ENCODE data around the gene POU2AF1. TPM values are rescaled to one million over a fixed set of nuclear protein-coding genes. Genes with fewer than 3 reads are reported as not detected.

The POU2AF1 gene
- total and polyA plus RNA-seq, 2 of the 13 experiments (the other 11 are each of a cell fraction or from before 2014, with no cell fraction given) = 1.9 to 3.6 TPM

DNA sequence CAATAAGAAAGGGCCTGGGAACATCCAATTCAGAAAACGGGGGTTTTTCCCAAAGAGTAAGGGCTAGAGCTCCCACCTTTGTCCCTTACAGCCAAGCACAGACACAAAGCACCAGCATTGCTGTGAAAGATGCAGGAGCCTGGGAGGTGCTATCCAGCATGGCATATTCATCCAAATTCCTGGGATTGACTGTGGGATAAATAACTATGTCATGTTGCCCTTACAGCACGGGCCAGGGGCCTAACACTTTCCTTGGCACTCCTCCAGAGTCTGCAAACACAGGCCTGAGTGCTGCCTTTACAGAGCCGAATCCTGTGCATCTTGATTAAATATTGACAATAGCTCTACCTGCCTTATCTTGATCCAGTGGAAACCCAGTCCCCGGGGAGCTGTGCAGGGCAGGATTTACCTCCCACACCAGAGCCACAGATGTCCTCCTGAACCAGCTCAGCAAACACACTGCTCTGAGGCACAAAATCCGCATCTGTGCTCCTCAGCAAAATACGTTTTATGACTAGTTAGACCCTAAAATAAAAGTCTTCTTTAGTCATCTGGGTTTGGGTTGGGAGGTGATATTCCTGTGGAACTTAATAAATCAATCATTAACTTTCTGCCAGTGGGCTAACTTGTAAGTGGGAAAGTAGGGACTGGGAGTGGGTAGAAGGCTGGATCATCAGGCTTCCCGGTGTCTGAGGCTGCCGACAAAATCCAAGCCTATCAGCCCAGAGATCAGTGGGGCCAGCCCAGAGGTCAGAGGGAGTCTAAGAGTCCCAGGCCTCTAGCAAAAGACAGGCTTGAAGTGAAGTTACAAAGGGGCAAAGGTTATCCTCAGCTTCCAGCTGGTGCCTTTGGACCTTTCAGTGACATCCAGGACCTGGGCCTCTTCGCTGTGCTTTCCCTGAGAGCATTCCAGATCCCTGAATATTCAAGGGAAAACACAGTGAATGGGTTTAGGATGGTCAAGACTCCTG lies 44.3 kb downstream of the POU2AF1 start (continued):
- peak; percentile 29; the same call in 1 of the 2 replicates for TF ChIP-seq ZNF878 (CRISPR knock-in tag; IDR thresholded peaks at IDR 0.05)
- TF ChIP-seq RCOR2 (CRISPR knock-in tag; IDR thresholded peaks at IDR 0.05) = peak; percentile 84
- peak; percentile 29; the same call in 1 of the 2 replicates for TF ChIP-seq MIER2 (CRISPR knock-in tag; IDR thresholded peaks at IDR 0.05)
- TF ChIP-seq, protein P1, sequence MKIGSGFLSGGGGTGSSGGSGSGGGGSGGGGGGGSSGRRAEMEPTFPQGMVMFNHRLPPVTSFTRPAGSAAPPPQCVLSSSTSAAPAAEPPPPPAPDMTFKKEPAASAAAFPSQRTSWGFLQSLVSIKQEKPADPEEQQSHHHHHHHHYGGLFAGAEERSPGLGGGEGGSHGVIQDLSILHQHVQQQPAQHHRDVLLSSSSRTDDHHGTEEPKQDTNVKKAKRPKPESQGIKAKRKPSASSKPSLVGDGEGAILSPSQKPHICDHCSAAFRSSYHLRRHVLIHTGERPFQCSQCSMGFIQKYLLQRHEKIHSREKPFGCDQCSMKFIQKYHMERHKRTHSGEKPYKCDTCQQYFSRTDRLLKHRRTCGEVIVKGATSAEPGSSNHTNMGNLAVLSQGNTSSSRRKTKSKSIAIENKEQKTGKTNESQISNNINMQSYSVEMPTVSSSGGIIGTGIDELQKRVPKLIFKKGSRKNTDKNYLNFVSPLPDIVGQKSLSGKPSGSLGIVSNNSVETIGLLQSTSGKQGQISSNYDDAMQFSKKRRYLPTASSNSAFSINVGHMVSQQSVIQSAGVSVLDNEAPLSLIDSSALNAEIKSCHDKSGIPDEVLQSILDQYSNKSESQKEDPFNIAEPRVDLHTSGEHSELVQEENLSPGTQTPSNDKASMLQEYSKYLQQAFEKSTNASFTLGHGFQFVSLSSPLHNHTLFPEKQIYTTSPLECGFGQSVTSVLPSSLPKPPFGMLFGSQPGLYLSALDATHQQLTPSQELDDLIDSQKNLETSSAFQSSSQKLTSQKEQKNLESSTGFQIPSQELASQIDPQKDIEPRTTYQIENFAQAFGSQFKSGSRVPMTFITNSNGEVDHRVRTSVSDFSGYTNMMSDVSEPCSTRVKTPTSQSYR (CRISPR knock-in tag; IDR thresholded peaks at IDR 0.05; ENCODE audit: borderline replicate concordance) = peak; percentile 45; the same call in 1 of the 2 replicates
- TF ChIP-seq FOXA1 (IDR thresholded peaks at IDR 0.05) = peak; percentile 82
- peak; percentile 96 for TF ChIP-seq FOXA1 (CRISPR knock-in tag; IDR thresholded peaks at IDR 0.05)
- peak; percentile 42; the same call in 1 of the 2 replicates for TF ChIP-seq TOPORS (CRISPR knock-in tag; IDR thresholded peaks at IDR 0.05)
- peak; percentile 71; the same call in 1 of the 2 replicates for TF ChIP-seq ZNF709 (CRISPR knock-in tag; IDR thresholded peaks at IDR 0.05)
- TF ChIP-seq, protein P2, sequence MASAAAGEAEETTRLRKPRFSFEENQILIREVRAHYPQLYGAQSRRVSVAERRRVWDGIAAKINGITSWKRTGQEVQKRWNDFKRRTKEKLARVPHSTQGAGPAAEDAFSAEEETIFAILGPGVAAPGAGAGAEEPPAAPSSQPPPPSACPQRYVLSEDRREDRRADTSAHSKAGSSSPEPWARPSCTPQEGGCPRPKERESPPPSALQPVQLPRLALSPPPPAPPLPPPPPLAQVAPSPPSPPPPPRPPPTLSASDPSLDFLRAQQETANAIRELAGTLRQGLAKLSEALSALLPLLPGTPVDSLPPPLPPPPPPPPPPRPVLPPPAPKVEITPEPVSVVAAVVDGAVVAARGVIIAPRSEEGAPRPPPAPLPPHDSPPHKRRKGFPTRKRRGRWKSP (CRISPR knock-in tag; IDR thresholded peaks at IDR 0.05) = peak; percentile 29; the same call in 1 of the 2 replicates
- peak; percentile 23; the same call in 1 of the 2 replicates for TF ChIP-seq ZSCAN21 (CRISPR knock-in tag; IDR thresholded peaks at IDR 0.05; ENCODE audit: borderline replicate concordance)
- TF ChIP-seq HIVEP1 (CRISPR knock-in tag; IDR thresholded peaks at IDR 0.05) = peak; percentile 48; the same call in 1 of the 2 replicates
- no peak for TF ChIP-seq FOXK2 (IDR thresholded peaks at IDR 0.05)
- peak; percentile 80; the same call in 1 of the 2 replicates for TF ChIP-seq ZNF546 (CRISPR knock-in tag; conservative IDR thresholded peaks at IDR 0.05)
- TF ChIP-seq BRD4 (CRISPR knock-in tag; IDR thresholded peaks at IDR 0.05) = peak; percentile 38; the same call in 1 of the 2 replicates
- TF ChIP-seq KDM6A (CRISPR knock-in tag; IDR thresholded peaks at IDR 0.05; ENCODE audit: low read depth) = peak; percentile 61
- TF ChIP-seq ZNF44 (CRISPR knock-in tag; IDR thresholded peaks at IDR 0.05) = peak; percentile 91
- peak; percentile 37 for TF ChIP-seq FOSL2 (CRISPR knock-in tag; IDR thresholded peaks at IDR 0.05)
- TF ChIP-seq ZNF747 (CRISPR knock-in tag; IDR thresholded peaks at IDR 0.05; ENCODE audit: borderline replicate concordance) = peak; percentile 93; the same call in 1 of the 2 replicates
- no peak for TF ChIP-seq KLF9 (CRISPR knock-in tag; IDR thresholded peaks at IDR 0.05; ENCODE audit: low read depth)
- TF ChIP-seq ZNF790 (CRISPR knock-in tag; IDR thresholded peaks at IDR 0.05; ENCODE audit: borderline replicate concordance) = peak; percentile 76; the same call in 1 of the 2 replicates
- 0 out of 2 replicates have a peak, but pooled peaks have one; percentile 40 for TF ChIP-seq SPEN (CRISPR knock-in tag; IDR thresholded peaks at IDR 0.05; ENCODE audit: low read depth)
- 0 out of 2 replicates have a peak, but pooled peaks have one; percentile 11 for TF ChIP-seq ZMAT3 (CRISPR knock-in tag; conservative IDR thresholded peaks at IDR 0.05)
- TF ChIP-seq SAP130 (CRISPR knock-in tag; IDR thresholded peaks at IDR 0.05; ENCODE audit: low read depth) = peak; percentile 77
- peak; percentile 67; the same call in 1 of the 2 replicates for TF ChIP-seq ZNF772 (CRISPR knock-in tag; IDR thresholded peaks at IDR 0.05)
- peak; percentile 62; the same call in 1 of the 2 replicates for TF ChIP-seq HNRNPUL1 (IDR thresholded peaks at IDR 0.05; ENCODE audit: low read depth, low read length)
- TF ChIP-seq ZNF556 (CRISPR knock-in tag; IDR thresholded peaks at IDR 0.05; ENCODE audit: borderline replicate concordance) = peak; percentile 52; the same call in 1 of the 2 replicates
- TF ChIP-seq ZNF563 (CRISPR knock-in tag; IDR thresholded peaks at IDR 0.05) = peak; percentile 84
